ENCODE data around the gene COPB1. TPM values are rescaled to one million over a fixed set of nuclear protein-coding genes. Genes with fewer than 3 reads are reported as not detected.

COPB1 gene
- total RNA-seq, 6 donors from 2014 or later: 56.2 to 139 (median 84.2) TPM

DNA sequence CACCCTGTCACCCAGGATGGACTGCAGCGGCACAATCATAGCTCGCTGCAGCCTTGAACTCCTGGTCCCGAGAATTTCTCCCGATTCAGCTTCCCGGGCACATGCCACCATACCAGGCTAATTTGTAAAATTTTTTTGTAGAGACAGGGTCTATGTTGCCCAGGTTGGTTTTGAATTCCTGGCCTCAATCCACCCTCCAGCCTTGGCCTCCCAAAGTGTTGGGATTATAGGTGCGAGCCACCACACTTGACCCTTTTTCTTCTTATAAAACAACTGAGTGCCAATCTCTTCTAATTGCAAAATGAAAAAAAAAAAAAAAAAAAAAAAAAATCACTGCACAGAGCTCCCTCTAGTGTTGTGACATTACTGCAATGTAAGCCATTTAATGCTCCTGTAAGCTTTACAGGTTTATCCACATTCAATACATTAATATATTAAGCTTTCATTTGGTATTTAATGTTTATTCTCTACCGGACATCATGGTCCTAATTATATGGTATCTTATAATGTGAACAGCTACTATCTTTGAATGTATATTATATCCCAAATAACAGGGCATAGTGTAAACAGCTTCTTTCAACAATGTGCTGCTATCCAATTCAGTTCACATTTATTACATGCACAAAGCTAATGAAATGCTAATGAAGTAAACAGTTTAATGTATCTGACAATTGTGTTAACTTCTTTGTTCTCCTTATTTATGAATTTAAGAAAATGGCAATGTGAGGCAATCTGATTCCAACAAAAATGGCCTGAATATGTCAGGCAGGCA is 44.6 kb downstream of the COPB1 start:
- DNase-seq (no peak), ATAC-seq (ENCODE audit: low FRiP score in 2 of 2) (peak in 1 of 2 donors; percentile 73)
- WGBS, 2 donors: 69 to 75% methylated on average over 7 of the region's 7 CpGs
- TF ChIP-seq EP300 (IDR thresholded peaks at IDR 0.05): no peak
- TF ChIP-seq, protein P1, sequence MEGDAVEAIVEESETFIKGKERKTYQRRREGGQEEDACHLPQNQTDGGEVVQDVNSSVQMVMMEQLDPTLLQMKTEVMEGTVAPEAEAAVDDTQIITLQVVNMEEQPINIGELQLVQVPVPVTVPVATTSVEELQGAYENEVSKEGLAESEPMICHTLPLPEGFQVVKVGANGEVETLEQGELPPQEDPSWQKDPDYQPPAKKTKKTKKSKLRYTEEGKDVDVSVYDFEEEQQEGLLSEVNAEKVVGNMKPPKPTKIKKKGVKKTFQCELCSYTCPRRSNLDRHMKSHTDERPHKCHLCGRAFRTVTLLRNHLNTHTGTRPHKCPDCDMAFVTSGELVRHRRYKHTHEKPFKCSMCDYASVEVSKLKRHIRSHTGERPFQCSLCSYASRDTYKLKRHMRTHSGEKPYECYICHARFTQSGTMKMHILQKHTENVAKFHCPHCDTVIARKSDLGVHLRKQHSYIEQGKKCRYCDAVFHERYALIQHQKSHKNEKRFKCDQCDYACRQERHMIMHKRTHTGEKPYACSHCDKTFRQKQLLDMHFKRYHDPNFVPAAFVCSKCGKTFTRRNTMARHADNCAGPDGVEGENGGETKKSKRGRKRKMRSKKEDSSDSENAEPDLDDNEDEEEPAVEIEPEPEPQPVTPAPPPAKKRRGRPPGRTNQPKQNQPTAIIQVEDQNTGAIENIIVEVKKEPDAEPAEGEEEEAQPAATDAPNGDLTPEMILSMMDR (IDR thresholded peaks at IDR 0.05): peak in 4 of 6 experiments; percentile 17 to 51 (median 32)
- no peak for TF ChIP-seq POLR2A (IDR thresholded peaks at IDR 0.05)
- no peak for TF ChIP-seq POLR2AphosphoS5 (IDR thresholded peaks at IDR 0.05)
- Histone ChIP-seq H3K27me3 (no peaks in the 10 kb centered on the region), H3K9me3 (no peaks in the 10 kb centered on the region), H3K4me1 (no peaks in the 10 kb centered on the region), H3K27ac (peak overlapping the region in 1 of 4 donors; percentile 2), H3K4me3 (no peak overlapping the region), H3K36me3 (peaks cover 0 to 68% (median 23%) of the 10 kb centered on the region in 4 donors)

- Histone ChIP-seq H3K4me1 (peaks cover 2 to 12% (median 7%) of the 10 kb centered on the region in 4 donors), H3K27me3 (no peaks in the 10 kb centered on the region), H3K4me3 (no peak overlapping the region), H3K27ac (no peak overlapping the region), H3K36me3 (peaks cover 0 to 35% (median 1%) of the 10 kb centered on the region in 4 donors), H3K9me3 (no peaks in the 10 kb centered on the region)
- no peak for ATAC-seq (ENCODE audit: low FRiP score in 2 of 2)
- TF ChIP-seq, protein P1 (IDR thresholded peaks at IDR 0.05): no peak
- TF ChIP-seq POLR2AphosphoS5 (IDR thresholded peaks at IDR 0.05): no peak
- no peak for TF ChIP-seq EP300 (IDR thresholded peaks at IDR 0.05)
- TF ChIP-seq POLR2A (IDR thresholded peaks at IDR 0.05): no peak
- WGBS, 2 donors: 85 to 93% methylated on average over 1 of the region's 1 CpG
- DNase-seq: no peak
These were observed 47.8 kb downstream of the COPB1 start for GRCh38 chr11:14451825-14452224.

GRCh38 chr11:14449302-14449714 is 50.3 kb downstream of the COPB1 start:
- H3K4me1 ChIP-seq: peaks cover 6 to 12% (median 9%) of the 10 kb centered on the region in 4 donors
- TF ChIP-seq POLR2AphosphoS5 (IDR thresholded peaks at IDR 0.05) (no peak), POLR2A (IDR thresholded peaks at IDR 0.05) (no peak), EP300 (IDR thresholded peaks at IDR 0.05) (no peak)
- TF ChIP-seq, protein P1 (IDR thresholded peaks at IDR 0.05): no peak

DNA sequence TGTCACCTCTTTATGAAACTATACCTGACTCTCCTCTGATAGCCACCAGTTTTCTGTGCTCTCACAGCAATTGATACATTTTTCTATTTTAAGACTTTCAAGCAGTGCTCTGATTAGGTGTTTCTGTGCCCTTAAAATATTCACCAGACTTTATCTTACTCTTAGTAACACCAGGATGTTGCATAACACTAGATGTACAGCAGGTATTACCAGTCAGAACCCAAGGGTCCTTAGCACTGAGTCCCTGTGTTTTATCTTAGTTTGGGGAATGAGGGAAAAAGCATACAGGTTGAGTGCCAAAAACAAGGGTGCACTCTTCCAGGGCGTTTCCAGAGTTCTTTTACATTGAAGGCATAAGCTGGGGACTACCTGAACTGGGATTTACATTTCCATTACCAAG is 51.4 kb downstream of the COPB1 start:
- TF ChIP-seq, protein P1 (IDR thresholded peaks at IDR 0.05): no peak
- TF ChIP-seq EP300 (IDR thresholded peaks at IDR 0.05) (peak in 1 of 4 donors; percentile 34), POLR2A (IDR thresholded peaks at IDR 0.05) (no peak)
- peaks cover 6 to 12% (median 9%) of the 10 kb centered on the region in 4 donors for H3K4me1 ChIP-seq
- ATAC-seq (ENCODE audit: low FRiP score in 2 of 2) (no peak), DNase-seq (peak in 1 of 2 donors; percentile 28)
- peak overlapping the region in 1 of 4 donors; percentile 4 for H3K27ac ChIP-seq
- H3K4me3 ChIP-seq: no peak overlapping the region
- no peaks in the 10 kb centered on the region for H3K9me3 ChIP-seq
- peaks cover 0 to 15% (median 0%) of the 10 kb centered on the region in 4 donors for H3K36me3 ChIP-seq
- WGBS, 2 donors: 65 to 85% methylated on average over 1 of the region's 1 CpG
- no peaks in the 10 kb centered on the region for H3K27me3 ChIP-seq

More at GRCh38 chr11:14449302-14449714, 50.3 kb downstream of the COPB1 start:
- peaks cover 0 to 19% (median 0%) of the 10 kb centered on the region in 4 donors for H3K36me3 ChIP-seq
- H3K4me3 ChIP-seq: no peak overlapping the region
- no peaks in the 10 kb centered on the region for H3K9me3 ChIP-seq
- H3K27ac ChIP-seq: no peak overlapping the region
- H3K27me3 ChIP-seq: no peaks in the 10 kb centered on the region
- 53 to 59% methylated on average over 1 of the region's 1 CpG for WGBS, 2 donors
- ATAC-seq (ENCODE audit: low FRiP score in 2 of 2) (peak in 1 of 2 donors; percentile 56), DNase-seq (no peak)

All from upper lobe of left lung (tissue), 6 donors.